MM.1S (cell line): ENCODE data around the gene RPS2.

Experiments used
- CTCF ChIP-seq: fragments of 300-600 bp; sonication (generic); IDR thresholded peaks from 2 replicates; pipeline ENCODE4 v1.5.1; 2016; ENCODE audit warnings: antibody characterized with exemption, low read length, mixed read lengths
- EZH2 ChIP-seq: fragments of 300-600 bp; sonication (generic); optimal IDR thresholded peaks from 2 replicates; pipeline ENCODE3; 2017; ENCODE audit warnings: low read depth, mild to moderate bottlenecking, antibody characterized with exemption, low read length, mixed read lengths
- EZH2phosphoT487 ChIP-seq: fragments of 300-600 bp; sonication (generic); IDR thresholded peaks from 2 replicates; pipeline ENCODE4 v1.6.1; 2018; ENCODE audit warnings: antibody characterized with exemption, low read length

DNA sequence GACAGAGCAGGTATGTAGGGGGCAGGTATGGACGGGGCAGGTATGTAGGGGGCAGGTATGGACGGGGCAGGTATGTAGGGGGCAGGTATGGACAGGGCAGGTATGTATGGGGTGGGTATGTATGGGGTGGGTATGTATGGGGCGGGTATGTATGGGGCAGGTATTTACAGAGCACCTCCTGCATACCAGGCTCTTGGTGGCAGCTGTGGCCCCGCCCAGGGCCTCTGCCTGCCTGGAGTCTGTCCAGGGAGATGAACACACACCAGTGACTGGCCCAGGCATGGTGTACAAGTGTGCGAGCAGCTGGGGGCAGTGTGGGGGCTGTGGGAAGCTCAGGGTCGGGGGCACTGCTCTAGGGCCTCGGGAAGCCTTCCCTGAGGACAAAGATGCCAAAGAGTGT lies 14.6 kb downstream of the RPS2 start:
- TF ChIP-seq EZH2 (no peak), CTCF (no peak), EZH2phosphoT487 (no peak)
